GM12878 (cell line): ENCODE data around the gene SPRYD7. TPM values are rescaled to one million over a fixed set of nuclear protein-coding genes. Genes with fewer than 3 reads are reported as not detected.
A peak's percentile ranks its signal among the peaks of the same experiment; 100 is the strongest.

Experiments used
- ATAC-seq: fragments of 200-7000 bp; cut with Tn5 transposase; 3 replicates; pipeline ENCODE4 v1.9.1; 2020; ENCODE audit warnings: mild to moderate bottlenecking, moderate library complexity
- BruUV-seq: library from RNA; stranded (reverse); fragments of 400-500 nt; replicated peaks from 2 replicates; lab custom pipeline; 2021; lab: Mats Ljungman, UMichigan
- CTCF ChIA-PET: fragments of 300-600 bp; sonication (Branson Sonifier 250); formaldehyde crosslinking; extraction: SDS; loops from one replicate; lab custom pipeline; 2021; ENCODE audit warnings: inconsistent platforms; lab: Yijun Ruan, JAX
- POLR2A ChIA-PET: fragments of 350-600 bp; formaldehyde crosslinking; extraction: SDS; loops from one replicate; lab custom pipeline; 2021; ENCODE audit warnings: inconsistent platforms; lab: Charles Lee
- RAD21 ChIA-PET: fragments of 300-600 bp; sonication (Branson Sonifier 250); formaldehyde crosslinking; loops from one replicate; lab custom pipeline; 2023; ENCODE audit warnings: antibody characterized with exemption; ENCODE audit not compliant: unreplicated experiment; lab: Charles Lee
- SMC1A ChIA-PET: fragments of 300-600 bp; sonication (Branson Sonifier 250); formaldehyde crosslinking; loops from one replicate; lab custom pipeline; 2023; ENCODE audit not compliant: unreplicated experiment, uncharacterized antibody; lab: Charles Lee
- DNase-seq: peaks from one replicate; pipeline ENCODE4 v3.0.0-alpha.2; 2011; ENCODE audit warnings: low read depth, low spot score
- FAIRE-seq: peaks from 3 replicates; lab custom pipeline; 2011; peaks lifted over from hg19 to GRCh38; lab: Jason Lieb, UNC
- H2AFZ ChIP-seq: 2 replicates; pipeline ENCODE4 v1.6.0; 2011; ENCODE audit warnings: low read depth, low read length, control low read depth; ENCODE audit not compliant: control insufficient read depth
- H3K27ac ChIP-seq: 2 replicates; pipeline ENCODE4 v1.5.1; 2011; ENCODE audit warnings: control low read depth; ENCODE audit not compliant: control insufficient read depth, insufficient read depth
- H3K27me3 ChIP-seq, 2 experiments: replicated peaks in 1 of 2; 2 replicates each; pipeline versions ENCODE4 v1.6.0 to v1.6.1; 2011; ENCODE audit warnings: low read length in 1 of 2; ENCODE audit not compliant: control insufficient read depth in 2 of 2, insufficient read depth in 2 of 2
- H3K36me3 ChIP-seq, 2 experiments: 2 replicates each; pipeline ENCODE4 v1.5.1; 2011; ENCODE audit warnings: low read length in 1 of 2; ENCODE audit not compliant: control insufficient read depth in 2 of 2, insufficient read depth in 2 of 2
- H3K4me1 ChIP-seq: 2 replicates; pipeline ENCODE4 v1.6.1; 2011; ENCODE audit warnings: mild to moderate bottlenecking, low read length, moderate library complexity, mixed read lengths; ENCODE audit not compliant: control insufficient read depth, insufficient read depth
- H3K4me2 ChIP-seq: 2 replicates; pipeline ENCODE4 v1.6.0; 2011; ENCODE audit warnings: control low read depth; ENCODE audit not compliant: control insufficient read depth, insufficient read depth
- H3K4me3 ChIP-seq: fragments of 200-600 bp; sonication (generic); 2 replicates; pipeline ENCODE4 v1.5.1; 2016
- H3K79me2 ChIP-seq: 2 replicates; pipeline ENCODE4 v1.6.0; 2011; ENCODE audit warnings: low read length; ENCODE audit not compliant: control insufficient read depth, insufficient read depth
- H3K9ac ChIP-seq: 2 replicates; pipeline ENCODE4 v1.8.0; 2011; ENCODE audit warnings: low read length, control low read depth, mixed read lengths; ENCODE audit not compliant: control insufficient read depth, insufficient read depth
- H3K9me3 ChIP-seq: replicated peaks from 3 replicates; pipeline ENCODE4 v1.5.1; 2011; ENCODE audit warnings: mild to moderate bottlenecking, low read length; ENCODE audit not compliant: control insufficient read depth, insufficient read depth
- H4K20me1 ChIP-seq: 2 replicates; pipeline ENCODE4 v1.6.0; 2011; ENCODE audit not compliant: control insufficient read depth, insufficient read depth
- CEBPB ChIP-seq, 2 experiments: fragments of 150-350 bp in 1 of 2; IDR thresholded peaks; 2 replicates each; pipeline ENCODE4 v1.6.1; 2012 to 2014; ENCODE audit warnings: low read depth in 2 of 2, low read length in 2 of 2, borderline replicate concordance in 1 of 2, inconsistent platforms in 1 of 2
- IRF4 ChIP-seq: IDR thresholded peaks from 2 replicates; pipeline ENCODE4 v1.6.1; 2011; ENCODE audit warnings: low read depth, low read length
- KLF5 ChIP-seq: fragments of 450-650 bp; IDR thresholded peaks from 2 replicates; pipeline ENCODE4 v1.6.1; 2014; ENCODE audit warnings: mild to moderate bottlenecking; ENCODE audit not compliant: partially characterized antibody
- SIX5 ChIP-seq: IDR thresholded peaks from 2 replicates; pipeline ENCODE4 v1.6.1; 2011; ENCODE audit warnings: mild to moderate bottlenecking, low read depth, low read length, moderate library complexity; ENCODE audit not compliant: severe bottlenecking
- SPI1 ChIP-seq: IDR thresholded peaks from 2 replicates; pipeline ENCODE4 v1.6.1; 2011; ENCODE audit warnings: low read depth, mild to moderate bottlenecking, low read length, moderate library complexity, borderline replicate concordance; ENCODE audit not compliant: insufficient read depth
- TCF3 ChIP-seq: IDR thresholded peaks from 2 replicates; pipeline ENCODE4 v1.6.1; 2012; ENCODE audit warnings: low read depth, mild to moderate bottlenecking, low read length, borderline replicate concordance; ENCODE audit not compliant: insufficient read depth
- YY1 ChIP-seq: IDR thresholded peaks from 2 replicates; pipeline ENCODE4 v1.6.1; 2011; ENCODE audit warnings: low read depth, mild to moderate bottlenecking, low read length
- WGBS: methylation state at CpG from one replicate; pipeline ENCODE4 v1.1.6; 2016; ENCODE audit warnings: low lambda C conversion rate; ENCODE audit not compliant: insufficient replicate concordance, insufficient coverage; ENCODE audit errors: missing lambda C conversion rate; 5-methylcytosine and 5-hydroxymethylcytosine counted together
- in situ Hi-C: fragments of 300-500 bp; cut with MboI; formaldehyde crosslinking; loops from 9 replicates; pipeline ENCODE4 v1.14.3; 2018; ENCODE audit warnings: mixed read lengths
- intact Hi-C: fragments of 100-400 bp; cut with micrococcal nuclease; formaldehyde crosslinking; loops from one replicate; pipeline ENCODE4 v1.14.2; 2022; ENCODE audit not compliant: unreplicated experiment
- polyA plus RNA-seq, 11 experiments: library from polyadenylated mRNA; depleted of rRNA in 4 of 11; unstranded in 6 of 11; stranded (reverse) in 5 of 11; fragments of >200 nt; fragmentation: Nextera tagmentation in 4 of 11; fragmentation: Illumina TruSeq in 1 of 11; extraction: Ambion mirVana in 4 of 11; extraction: Trizol in 1 of 11; gene quantifications; 1 replicate in 1 of 11; 2 replicates in 10 of 11; pipeline versions ENCODE4 v1.2.1 to v1.2.3, GENCODE V29; 2011 to 2016; ENCODE audit warnings: inconsistent platforms in 2 of 11, missing spikeins in 2 of 11, low read depth in 1 of 11
- total RNA-seq, 4 experiments: library from RNA; depleted of rRNA in 3 of 4; stranded (reverse); fragments of >200 nt in 3 of 4; fragmentation: Illumina TruSeq in 1 of 4; extraction: Trizol in 1 of 4; gene quantifications; 2 replicates each; pipeline versions ENCODE4 v1.2.1 to v1.2.3, GENCODE V29; 2013 to 2021

SPRYD7 gene
- total and polyA plus RNA-seq, 10 of the 15 experiments (the other 5 are each of a cell fraction or from before 2014, with no cell fraction given): 5.3 to 18.7 (median 9.6) TPM

- no peak overlapping the region for H3K4me2 ChIP-seq
- H2AFZ ChIP-seq: no peak overlapping the region
- H3K27ac ChIP-seq: no peak overlapping the region
- H3K36me3 ChIP-seq: no peaks in the 10 kb centered on the region
- BruUV-seq: no TSS peak
- intact Hi-C loops (no loop called here), in situ Hi-C loops (loop anchor here (5.0 kb wide), 4 partner anchors 549 to 1094 kb away; no protein-coding TSS in a partner anchor)
- WGBS: 63% methylated on average over 3 of the region's 3 CpGs
- ChIA-PET SMC1A (interaction anchor here (0.6 to 5.5 kb wide), 21 partner anchors 12 to 1657 kb away, joined by 3 to 44 read pairs (median 5); no protein-coding TSS in a partner anchor), CTCF (interaction anchor here (1.0 to 6.3 kb wide), 15 partner anchors 12 to 1092 kb away, joined by 3 to 56 read pairs (median 7); partner anchors contain the start of gene TRIM13), POLR2A (interaction anchor here (0.7 kb wide), 1 partner anchor 823 kb away, joined by 3 read pairs; no protein-coding TSS in a partner anchor), RAD21 (interaction anchor here (0.9 to 4.7 kb wide), 10 partner anchors 19 to 1091 kb away, joined by 3 to 56 read pairs (median 8); partner anchors contain the start of gene TRIM13)
- DNase-seq (no peak), ATAC-seq (peak; percentile 46), FAIRE-seq (no peak)
- no peaks in the 10 kb centered on the region for H3K79me2 ChIP-seq
- H3K9ac ChIP-seq: no peak overlapping the region
- H4K20me1 ChIP-seq: no peaks in the 10 kb centered on the region
- H3K4me1 ChIP-seq: no peaks in the 10 kb centered on the region
- TF ChIP-seq TCF3: no peak
- no peak for TF ChIP-seq IRF4
- no peak for TF ChIP-seq KLF5
- no peak for TF ChIP-seq SIX5
- 0 out of 2 replicates have a peak, but pooled peaks have one; percentile 7 for TF ChIP-seq SPI1
- peak; percentile 39; the same call in 1 of the 2 replicates for TF ChIP-seq YY1
- no peak for TF ChIP-seq CEBPB (IDR thresholded peaks at IDR 0.05; ENCODE audit: borderline replicate concordance in 1 of 2, low read depth in 2 of 2, low read length in 2 of 2)
- H3K9me3 ChIP-seq: no peaks in the 10 kb centered on the region
- no peaks in the 10 kb centered on the region for H3K27me3 ChIP-seq
- H3K4me3 ChIP-seq: no peak overlapping the region
Observed at GRCh38 chr13:49977992-49978391, 41.9 kb upstream of the SPRYD7 start.
